Anterior cingulate cortex (tissue), 58 donors: ENCODE results near the gene MRC2.
A peak's percentile ranks its signal among the peaks of the same experiment; 100 is the strongest.
"Not testable (repeated sequence)": the region's sequence is repeated elsewhere in the genome, so short reads cannot be mapped to it uniquely, and the experiment has no call there.

Experiments
- DNase-seq, 58 donors: peaks; one replicate each; lab custom pipeline; 2025; lab: John Stamatoyannopoulos, UW

Gene MRC2

DNA sequence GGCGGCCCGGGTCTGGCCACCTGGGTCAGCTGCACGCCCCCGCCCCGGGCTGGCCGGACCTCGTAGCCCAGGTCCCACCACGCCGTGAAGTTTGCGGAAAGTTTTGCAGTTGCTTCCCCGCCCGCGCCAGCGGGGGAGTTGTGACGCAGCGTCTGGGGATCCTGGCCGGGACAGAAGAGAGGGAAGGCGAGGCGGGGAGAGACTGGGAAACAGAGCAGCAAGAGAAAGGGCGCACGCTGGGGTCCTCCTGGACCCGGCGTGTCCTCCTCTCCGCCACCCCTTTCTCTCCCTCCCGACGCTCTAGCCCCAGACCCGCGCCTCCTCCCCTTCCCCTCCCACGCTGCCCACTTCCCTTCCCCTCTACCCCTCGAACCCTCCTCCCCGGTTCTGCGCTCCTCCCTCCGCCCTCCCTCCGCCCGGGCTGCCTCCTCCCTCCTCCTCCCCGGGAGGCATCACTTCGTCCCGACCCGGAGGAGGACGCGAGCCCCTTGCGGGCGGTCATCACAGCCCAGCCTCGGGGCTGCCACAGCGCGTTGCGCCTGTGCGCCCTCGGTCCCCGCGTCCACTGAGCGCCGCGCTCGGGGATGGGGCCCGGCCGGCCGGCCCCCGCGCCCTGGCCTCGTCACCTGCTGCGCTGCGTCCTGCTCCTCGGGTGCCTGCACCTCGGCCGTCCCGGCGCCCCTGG is at the start of gene MRC2:
MRC2 (plus strand) TSS at position 452 of the 685 bp plus-strand sequence; CDS start at position 585, 133 bp downstream.
- DNase-seq: peak in 18 of 58 donors; percentile 13 to 64 (median 26)

DNA sequence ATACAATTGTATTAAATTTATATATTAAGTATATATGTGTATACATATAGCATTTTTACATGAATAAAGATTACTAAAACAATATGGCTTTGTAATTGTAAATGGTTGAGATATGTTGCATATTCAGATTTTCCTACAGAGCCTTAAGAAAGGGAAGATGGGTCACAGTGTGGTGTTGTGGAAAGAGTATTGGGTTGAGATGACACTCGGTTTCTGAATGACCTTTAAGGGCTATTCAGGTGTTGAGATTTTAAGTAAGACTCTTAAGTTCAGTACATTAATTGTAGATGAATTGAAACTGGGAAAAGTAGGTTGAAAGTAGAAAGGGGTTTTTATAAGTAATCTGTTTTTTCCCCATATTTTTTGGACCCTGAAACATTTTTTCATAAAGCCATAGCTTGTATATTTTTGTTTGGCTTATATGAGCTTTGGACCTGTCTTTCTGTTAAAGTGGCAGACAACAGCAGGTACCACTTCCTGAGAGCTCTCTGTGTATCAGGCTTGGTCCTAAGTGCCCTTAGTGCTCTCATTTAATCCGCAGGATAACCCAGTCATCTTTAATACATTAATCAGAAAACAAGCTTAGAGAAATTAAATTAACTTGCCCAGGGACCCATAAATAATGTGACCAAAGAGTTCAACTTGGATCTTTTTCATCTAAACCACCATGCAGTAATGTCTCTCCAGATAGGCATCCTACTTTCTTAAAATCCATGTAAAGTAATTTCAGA is 48.5 kb upstream of the MRC2 start:
- DNase-seq: no peak

- no peak for DNase-seq
Observed at GRCh38 chr17:62580947-62581346, 46.5 kb upstream of the MRC2 start.

- DNase-seq: peak in 2 of 58 donors; percentile 0 to 4
Observed at GRCh38 chr17:62581764-62582163, 45.7 kb upstream of the MRC2 start.

GRCh38 chr17:62587554-62587953 is 39.9 kb upstream of the MRC2 start:
- no peak for DNase-seq

DNA sequence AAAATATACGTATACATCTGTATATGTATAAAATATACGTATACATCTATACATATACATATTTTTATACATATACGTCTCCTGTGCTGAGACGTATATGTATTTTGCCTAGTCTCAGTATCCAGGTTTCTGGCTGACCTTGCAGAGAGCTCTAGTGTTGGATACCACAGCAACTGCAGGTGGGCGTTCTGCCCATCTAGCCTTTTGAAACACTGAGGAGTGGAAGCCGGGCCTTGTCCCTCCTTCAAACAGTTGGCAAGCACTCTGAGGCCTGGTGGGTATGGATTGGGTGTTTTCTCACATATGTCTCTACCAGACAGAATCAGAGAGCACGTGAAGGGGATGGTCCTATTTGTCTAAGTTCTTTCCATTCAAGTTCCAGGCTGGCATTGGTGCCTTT is 39.4 kb upstream of the MRC2 start:
- no peak for DNase-seq

DNA sequence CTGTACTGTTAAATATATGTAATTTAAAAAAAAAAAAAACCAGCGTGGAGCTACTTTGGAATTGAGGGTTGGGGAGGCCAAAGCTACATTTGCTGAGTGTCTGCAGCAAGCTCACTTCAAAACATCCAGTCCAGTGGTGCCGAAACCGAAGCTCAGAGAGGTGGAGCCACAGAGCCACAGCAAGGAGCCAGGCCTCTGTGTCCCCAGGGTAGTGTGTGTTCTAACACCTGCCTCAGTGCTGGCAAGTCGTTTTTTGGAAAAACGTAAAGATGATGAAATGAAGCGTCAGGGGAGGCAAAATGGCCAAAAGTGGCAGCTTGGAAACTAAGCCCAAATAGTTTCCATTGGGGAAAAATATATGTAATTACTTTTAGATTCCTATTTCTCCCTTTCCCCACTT is 36.1 kb upstream of the MRC2 start:
- no peak for DNase-seq

GRCh38 chr17:62591822-62592221 is 35.6 kb upstream of the MRC2 start:
- DNase-seq: not testable (repeated sequence)

DNA sequence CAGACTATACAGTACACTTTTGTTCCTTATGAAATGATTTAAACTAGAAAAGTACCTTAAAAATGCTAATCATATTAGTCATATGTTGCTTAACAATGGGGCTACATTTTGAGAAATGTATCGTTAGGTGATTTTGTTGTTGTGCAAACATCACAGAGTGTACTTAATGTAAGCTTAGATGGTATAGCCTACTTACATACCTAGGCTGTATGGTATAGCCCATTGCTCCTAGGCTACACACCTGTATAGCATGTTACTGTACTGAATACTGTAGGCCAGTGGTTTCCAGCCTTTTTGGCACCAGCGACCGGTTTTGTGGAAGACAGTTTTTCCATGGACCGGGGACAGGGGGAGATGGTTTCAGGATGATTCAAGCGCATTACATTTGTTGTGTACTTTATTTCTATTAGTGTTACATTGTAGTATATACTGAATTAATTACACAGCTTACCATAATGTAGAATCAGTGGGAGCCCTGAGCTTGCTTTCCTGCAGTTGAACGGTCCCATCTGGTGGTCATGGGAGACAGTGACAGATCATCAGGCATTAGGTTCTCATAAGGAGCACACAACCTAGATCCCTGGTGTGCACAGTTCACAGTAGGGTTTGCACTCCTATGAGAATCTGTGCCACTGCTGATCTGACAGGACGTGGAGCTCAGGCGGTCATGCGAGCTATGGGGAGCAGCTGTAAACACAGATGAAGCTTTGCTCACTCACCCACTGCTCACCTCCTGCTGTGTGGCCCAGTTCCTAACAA is 35.0 kb upstream of the MRC2 start:
- no peak for DNase-seq

GRCh38 chr17:62595484-62595883 is 32.0 kb upstream of the MRC2 start:
- no peak for DNase-seq

GRCh38 chr17:62596662-62597061 is 30.8 kb upstream of the MRC2 start:
- no peak for DNase-seq

DNA sequence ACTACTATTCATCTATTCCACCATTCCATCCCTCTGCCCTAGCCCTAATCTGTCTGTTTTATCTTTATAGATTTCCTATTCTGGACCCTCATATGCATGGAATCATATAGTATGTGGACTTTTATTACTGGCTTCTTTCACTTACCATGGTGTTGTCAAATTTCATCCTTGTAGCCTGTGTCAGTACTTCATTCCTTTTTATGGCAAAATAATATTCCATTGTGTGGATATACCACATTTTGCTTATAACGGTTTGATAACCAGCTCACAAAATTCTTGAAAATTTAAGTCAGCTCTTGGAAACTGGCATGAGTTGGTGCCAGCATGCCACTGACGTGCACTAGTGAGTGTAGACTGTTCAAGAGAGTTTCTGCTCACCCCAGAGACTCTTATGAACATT is 30.3 kb upstream of the MRC2 start:
- no peak for DNase-seq

DNA sequence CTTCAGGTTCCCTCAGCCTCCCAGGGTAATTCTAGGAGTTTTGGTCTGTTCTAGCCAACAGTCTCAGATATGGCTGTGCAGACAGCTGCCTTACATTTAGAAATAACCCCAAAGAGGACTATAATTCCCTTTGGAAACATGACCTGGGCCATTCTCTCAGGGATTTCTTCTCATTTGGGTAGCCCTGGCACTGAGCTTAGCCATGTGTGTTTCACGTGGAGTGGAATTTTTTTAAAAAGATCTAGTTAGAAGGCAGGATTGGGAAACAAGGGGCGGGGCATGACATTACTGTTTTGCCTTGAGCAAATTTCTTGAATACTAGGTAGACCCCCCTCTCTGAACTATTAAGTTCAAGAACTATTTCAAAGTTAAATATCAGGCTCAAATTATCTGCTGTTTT is 29.6 kb upstream of the MRC2 start:
- no peak for DNase-seq

- no peak for DNase-seq
Observed at GRCh38 chr17:62599964-62600657, 27.4 kb upstream of the MRC2 start.

DNA sequence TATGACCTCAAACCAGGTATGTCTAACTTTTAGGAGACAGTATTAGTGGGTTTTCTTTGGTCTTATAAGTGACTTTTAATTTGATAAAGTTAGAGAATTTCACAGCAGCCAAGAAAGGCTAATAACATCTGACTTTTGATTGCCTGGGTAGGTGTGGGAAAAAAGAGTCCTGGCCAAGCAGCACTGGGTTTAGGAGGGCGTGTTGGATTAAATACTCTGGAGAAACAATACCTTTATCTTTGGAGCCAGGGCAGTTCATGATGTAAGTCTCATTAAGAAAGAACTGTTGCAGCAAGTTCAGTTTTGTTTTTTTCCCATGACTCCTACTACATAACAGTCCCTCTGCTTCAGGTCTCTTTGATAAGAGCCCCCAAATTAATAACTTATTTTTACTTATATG is 26.7 kb upstream of the MRC2 start:
- no peak for DNase-seq

GRCh38 chr17:62601471-62601870 is 26.0 kb upstream of the MRC2 start:
- no peak for DNase-seq

DNA sequence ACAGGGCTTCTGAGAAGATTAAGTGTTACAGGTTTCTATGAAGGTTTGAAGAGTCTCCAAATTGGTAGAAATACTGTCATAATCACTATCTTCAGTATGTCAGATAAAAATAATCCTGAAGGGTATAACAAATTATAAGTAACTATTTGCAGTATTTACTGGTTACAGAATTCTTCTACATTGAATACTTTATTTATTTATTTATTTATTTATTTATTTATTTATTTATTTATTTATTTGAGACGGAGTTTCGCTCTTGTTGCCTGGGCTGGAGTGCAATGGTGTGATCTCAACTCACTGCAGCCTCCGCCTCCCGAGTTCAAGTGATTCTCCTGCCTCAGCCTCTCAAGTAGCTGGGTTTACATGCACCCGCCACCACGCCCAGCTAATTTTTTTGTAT is 23.7 kb upstream of the MRC2 start:
- DNase-seq: not testable (repeated sequence)

- DNase-seq: no peak
Observed at GRCh38 chr17:62605588-62605987, 21.9 kb upstream of the MRC2 start.

DNA sequence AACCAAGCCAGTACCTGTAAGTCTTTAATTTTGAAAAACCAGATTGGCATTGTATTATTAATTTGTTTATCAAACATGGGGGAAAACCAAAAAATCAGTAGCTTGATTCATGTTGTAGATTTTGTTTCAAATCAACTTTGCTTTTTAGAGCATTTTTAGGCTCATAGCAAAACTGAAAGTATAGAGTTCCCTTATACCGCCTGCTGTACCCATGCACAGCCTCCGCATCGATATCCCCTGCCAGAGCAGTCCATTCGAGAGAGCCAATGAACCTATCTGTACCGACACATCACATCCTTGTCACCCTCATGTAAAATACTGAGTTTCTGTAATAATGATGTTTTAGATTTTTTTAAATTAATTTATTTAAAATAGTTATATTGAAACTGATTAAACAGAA is 16.2 kb upstream of the MRC2 start:
- no peak for DNase-seq

GRCh38 chr17:62611728-62612127 is 15.7 kb upstream of the MRC2 start:
- DNase-seq: no peak

DNA sequence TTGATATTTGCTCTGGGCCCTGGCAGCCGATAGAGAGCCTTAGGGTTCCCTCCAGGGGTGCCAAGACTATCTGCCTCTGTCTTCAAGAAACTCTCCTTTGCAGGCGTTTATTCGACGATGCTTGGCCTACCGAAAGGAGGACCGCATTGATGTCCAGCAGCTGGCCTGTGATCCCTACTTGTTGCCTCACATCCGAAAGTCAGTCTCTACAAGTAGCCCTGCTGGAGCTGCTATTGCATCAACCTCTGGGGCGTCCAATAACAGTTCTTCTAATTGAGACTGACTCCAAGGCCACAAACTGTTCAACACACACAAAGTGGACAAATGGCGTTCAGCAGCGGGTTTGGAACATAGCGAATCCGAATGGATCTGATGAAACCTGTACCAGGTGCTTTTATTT is 15.2 kb upstream of the MRC2 start:
- not testable (repeated sequence) for DNase-seq
